HG03460 (cell line): ENCODE measurements around the gene KATNAL1.
"Not testable (repeated sequence)": the region's sequence is repeated elsewhere in the genome, so short reads cannot be mapped to it uniquely, and the experiment has no call there.

Experiments used
- ATAC-seq: cut with Tn5 transposase; IDR thresholded peaks from one replicate; pipeline ENCODE4 v1.9.1; 2021; ENCODE audit not compliant: unreplicated experiment

The KATNAL1 gene

GRCh38 chr13:30295116-30295515, 12.2 kb downstream of the KATNAL1 start:
- ATAC-seq = no peak

DNA sequence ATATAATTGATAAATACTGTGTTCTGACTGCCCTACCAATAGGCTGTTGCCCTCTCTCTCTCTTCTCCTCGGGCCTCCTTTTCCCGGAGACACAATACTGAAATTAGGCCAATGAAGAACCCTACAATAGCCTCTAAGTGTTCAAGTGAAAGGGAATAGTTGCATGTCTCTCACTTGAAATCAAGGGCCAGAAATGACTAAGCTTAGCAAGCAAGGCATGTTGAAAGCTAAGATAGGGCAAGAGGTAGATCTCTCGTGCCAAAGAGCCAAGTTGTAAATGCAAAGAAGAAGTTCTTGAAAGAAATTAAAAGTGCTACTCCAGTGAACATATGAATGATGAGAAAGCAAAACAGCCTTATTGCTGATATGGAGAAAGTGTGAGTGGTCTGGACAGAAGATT, 13.3 kb downstream of the KATNAL1 start:
- ATAC-seq = no peak

DNA sequence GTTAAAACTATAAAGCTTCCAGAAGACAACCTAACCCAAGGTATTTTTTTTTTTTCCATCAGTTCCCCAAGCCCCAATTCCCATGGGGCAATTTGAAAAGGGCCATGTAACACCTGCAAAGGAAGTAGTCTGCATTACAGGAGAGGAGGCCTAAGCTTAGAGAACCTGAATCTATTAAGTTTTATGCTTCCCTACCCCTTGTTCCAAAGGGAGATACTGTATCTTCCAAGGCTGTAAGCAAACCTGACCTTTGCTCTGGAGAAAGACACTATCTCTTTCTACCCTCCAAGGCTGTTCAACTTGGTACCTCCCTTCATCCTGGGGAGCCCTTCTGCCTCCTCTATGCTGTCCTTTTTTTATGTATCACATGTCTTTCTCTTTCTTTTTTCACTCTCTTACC, 15.0 kb downstream of the KATNAL1 start:
- no peak for ATAC-seq

GRCh38 chr13:30290812-30291436, 16.4 kb downstream of the KATNAL1 start:
- ATAC-seq = no peak

- no peak for ATAC-seq
Observed at GRCh38 chr13:30289533-30289932, 17.8 kb downstream of the KATNAL1 start.

DNA sequence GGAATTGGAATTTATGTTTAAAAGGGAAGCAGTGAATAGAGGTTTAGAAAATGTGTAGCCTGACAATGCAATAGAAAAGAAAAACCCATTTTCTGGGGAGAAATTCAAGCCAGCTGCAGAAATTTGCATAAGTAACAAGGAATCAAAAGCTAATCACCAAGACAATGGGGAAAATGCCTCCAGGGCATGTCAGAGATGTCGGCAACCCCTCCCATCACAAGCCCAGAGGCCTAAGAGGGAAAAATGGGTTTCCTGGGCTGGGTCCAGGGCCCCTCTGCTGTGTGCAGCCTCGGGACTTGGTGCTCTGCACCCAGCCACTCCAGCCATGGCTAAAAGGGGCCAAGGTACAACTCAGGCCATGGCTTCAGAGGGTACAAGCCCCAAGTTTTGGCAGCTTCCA, 21.3 kb downstream of the KATNAL1 start:
- not testable (repeated sequence) for ATAC-seq

- no peak for ATAC-seq
Observed at GRCh38 chr13:30276178-30276577, 31.2 kb downstream of the KATNAL1 start.

DNA sequence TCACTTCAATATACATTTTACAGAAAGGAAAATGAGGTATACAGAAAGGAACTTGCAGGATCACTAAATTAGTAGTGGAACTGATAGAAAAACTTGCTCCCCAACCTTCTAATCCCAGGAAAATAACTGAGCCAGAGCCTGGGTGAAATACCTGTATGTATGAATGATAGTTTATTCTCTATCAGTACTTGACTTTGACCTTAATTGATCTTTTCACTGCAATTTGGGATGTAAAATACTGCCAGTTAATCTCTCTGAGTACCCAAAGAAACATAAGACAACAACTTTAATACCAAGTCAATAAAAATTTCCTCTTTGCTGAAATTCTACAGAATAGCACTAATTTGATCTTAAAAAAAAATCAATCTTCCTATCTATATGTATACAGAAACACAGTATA, 33.3 kb downstream of the KATNAL1 start:
- ATAC-seq = no peak

DNA sequence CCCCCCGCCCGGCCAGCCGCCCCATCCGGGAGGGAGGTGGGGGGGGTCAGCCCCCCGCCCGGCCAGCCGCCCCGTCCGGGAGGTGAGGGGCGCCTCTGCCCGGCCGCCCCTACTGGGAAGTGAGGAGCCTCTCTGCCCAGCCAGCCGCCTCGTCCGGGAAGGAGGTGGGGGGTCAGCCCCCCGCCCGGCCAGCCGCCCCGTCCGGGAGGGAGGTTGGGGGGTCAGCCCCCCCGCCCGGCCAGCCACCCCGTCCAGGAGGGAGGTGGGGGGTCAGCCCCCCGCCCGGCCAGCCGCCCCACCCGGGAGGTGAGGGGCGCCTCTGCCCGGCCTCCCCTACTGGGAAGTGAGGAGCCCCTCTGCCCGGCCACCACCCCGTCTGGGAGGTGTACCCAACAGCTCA, 37.3 kb downstream of the KATNAL1 start:
- ATAC-seq = not testable (repeated sequence)

GRCh38 chr13:30268673-30269072, 38.7 kb downstream of the KATNAL1 start:
- ATAC-seq = no peak

DNA sequence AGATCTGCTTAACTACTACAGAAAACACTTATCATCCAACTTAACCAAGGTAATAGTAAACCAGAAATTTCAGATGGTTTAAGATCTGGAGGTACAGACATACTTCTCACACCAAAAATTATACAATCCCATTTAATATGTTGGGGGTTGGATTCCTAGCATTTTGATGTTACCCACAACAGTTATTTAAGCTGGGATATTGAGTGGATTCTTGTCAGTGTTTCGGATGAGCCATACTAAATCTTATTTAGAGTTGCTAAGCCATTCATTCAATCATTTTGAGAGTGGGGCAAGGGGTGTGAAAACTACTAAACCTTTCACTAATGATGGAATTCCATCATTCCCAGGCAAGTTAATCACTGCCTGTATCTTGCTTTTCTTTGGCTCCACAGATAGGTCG, 40.6 kb downstream of the KATNAL1 start:
- ATAC-seq = no peak

GRCh38 chr13:30259149-30259733, 48.1 kb downstream of the KATNAL1 start:
- ATAC-seq = not testable (repeated sequence)

DNA sequence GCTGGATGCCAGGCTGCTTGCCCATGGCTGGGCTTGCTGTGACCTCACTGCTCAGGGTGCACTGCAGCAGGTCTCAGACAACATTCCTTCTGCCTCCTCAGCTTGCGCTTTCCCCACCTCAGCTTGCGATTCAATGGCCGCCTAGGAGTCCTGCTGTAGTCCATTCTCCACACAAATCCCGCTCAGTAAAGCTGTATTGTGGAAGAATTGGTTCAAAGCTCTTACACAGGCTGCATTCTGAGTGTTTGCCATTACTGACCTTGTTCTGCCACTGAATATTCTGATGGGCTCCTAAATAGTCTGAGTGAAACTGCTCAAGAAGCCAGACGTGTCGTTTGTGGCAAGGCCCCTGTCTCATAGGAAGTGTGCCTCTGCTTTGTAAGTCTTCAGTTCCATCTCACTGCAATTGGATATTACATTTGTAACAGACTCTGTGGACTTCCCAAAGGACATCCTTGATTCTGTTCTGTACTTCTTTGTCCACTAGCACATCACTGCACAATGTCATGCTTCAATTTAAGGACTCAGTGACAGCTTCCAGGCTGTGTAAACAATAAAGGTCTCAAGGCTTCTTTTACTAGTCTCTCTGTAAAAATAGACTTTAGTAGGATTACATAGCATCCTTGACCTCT, 49.8 kb downstream of the KATNAL1 start:
- ATAC-seq = no peak

GRCh38 chr13:30256713-30257467, 50.5 kb downstream of the KATNAL1 start:
- no peak for ATAC-seq

DNA sequence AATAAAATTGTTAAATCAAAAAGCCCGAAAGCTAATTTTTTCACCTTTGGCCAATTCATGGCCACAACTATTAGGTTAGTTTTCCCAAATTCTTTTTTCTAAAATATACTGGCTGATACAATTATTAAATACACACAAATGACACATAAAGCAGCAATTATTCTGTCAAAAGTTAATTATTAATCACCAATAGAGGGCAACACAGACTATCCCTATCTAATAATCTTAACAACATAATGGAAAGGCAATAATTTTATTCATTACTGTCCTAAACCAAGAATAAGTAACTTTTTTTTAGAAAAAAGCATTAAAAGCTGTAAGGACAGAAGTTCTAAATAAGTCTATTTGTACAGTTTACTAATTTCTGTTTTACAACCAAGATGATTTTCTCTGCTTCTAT, 51.7 kb downstream of the KATNAL1 start:
- ATAC-seq = no peak

DNA sequence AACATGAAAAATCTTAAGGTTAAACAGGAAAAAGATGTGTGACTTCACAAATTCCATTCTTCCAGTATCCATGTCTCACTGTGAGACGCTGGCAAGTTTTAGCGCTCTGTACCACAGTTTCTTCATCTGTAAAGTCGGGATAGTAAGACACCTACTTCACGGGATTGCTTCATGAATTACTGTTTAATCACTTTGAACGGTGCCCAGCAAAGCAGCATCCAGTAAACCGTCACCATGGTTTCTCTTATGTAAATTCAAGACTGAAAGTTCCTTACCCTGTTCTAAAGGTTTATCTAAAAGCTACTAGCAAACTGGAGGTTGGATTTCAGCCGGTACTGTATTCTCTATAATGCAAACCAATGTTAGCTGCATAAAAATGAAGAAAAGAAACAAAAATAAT, 53.5 kb downstream of the KATNAL1 start:
- ATAC-seq = no peak

GRCh38 chr13:30247406-30247805, 59.9 kb downstream of the KATNAL1 start:
- no peak for ATAC-seq

DNA sequence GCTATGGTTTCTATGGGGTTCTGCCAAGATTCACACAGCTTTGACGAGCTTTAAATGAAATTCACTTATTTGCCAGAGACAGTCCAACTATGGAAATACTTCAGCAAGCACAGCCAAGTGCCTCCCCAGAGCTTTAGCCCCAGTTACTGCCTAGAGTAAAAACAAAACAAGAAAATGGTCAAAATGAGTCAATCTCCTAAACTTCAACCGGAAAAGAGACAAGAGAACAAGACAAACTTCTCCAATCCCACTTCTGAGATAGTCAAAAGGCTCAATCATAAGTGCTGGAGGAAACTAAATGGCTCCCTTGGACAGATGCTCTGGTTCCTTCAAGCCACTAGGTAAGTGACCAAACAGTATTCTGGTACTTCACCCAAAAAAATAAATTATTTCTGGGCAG, 65.8 kb downstream of the KATNAL1 start:
- peak; percentile 74 for ATAC-seq

- no peak for ATAC-seq
Observed at GRCh38 chr13:30240608-30241007, 66.7 kb downstream of the KATNAL1 start.

- ATAC-seq = no peak
Observed at GRCh38 chr13:30235216-30235615, 72.1 kb downstream of the KATNAL1 start.

DNA sequence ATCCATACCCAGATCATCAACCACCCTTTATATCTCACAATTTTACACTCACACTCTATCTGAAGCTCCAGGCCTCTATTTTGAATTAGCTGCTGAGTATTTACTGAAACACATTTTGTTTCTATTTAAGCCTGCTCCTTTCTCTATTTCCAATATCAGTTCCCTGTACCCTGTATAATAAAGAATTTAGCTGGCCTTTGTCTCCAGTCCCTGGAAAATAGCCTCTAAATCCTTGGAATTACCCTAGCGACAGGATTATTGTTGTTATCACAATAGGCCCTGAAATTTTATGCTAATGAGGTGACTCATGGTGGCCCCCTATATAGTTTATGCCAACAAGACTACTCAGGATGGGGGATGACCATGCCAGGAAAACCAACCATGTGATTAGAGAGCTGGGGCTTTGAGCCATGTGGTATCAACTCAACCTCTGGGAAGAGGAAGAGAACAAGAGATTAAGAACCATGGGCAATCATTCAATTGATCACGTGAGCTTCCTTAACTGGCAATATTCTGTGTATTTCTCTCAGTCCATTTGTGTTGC, 72.7 kb downstream of the KATNAL1 start:
- no peak for ATAC-seq

- no peak for ATAC-seq
Observed at GRCh38 chr13:30224732-30225131, 82.6 kb downstream of the KATNAL1 start.
